Colonic mucosa (tissue), 4 donors: Measurements from ENCODE around the gene SIGLEC6. TPM values are rescaled to one million over a fixed set of nuclear protein-coding genes. Genes with fewer than 3 reads are reported as not detected.
"Not testable (repeated sequence)": the region's sequence is repeated elsewhere in the genome, so short reads cannot be mapped to it uniquely, and the experiment has no call there.

Experiments used
- DNase-seq: peaks from one replicate; pipeline ENCODE4 v3.0.0-alpha.2; 2020
- H3K27ac ChIP-seq: fragments of 200-600 bp; one replicate; pipeline ENCODE4 v1.8.0; 2021
- H3K27me3 ChIP-seq: fragments of 200-600 bp; one replicate; pipeline ENCODE4 v1.8.0; 2021
- H3K36me3 ChIP-seq: fragments of 200-600 bp; one replicate; pipeline ENCODE4 v1.8.0; 2021
- H3K4me1 ChIP-seq: fragments of 200-600 bp; one replicate; pipeline ENCODE4 v1.8.0; 2021; ENCODE audit warnings: mild to moderate bottlenecking
- H3K4me3 ChIP-seq: fragments of 200-600 bp; one replicate; pipeline ENCODE4 v1.8.0; 2021
- H3K9ac ChIP-seq, 2 donors: one replicate each; pipeline ENCODE4 v1.7.0; 2013; ENCODE audit warnings: control low read depth in 2 of 2, low read depth in 2 of 2, low read length in 2 of 2
- H3K9me3 ChIP-seq: fragments of 200-600 bp; one replicate; pipeline ENCODE4 v1.8.0; 2021
- intact Hi-C: fragments of 100-400 bp; cut with DNase I; formaldehyde crosslinking; loops from one replicate; pipeline ENCODE4 v1.14.1; 2022
- total RNA-seq, 2 donors: library from RNA; stranded (reverse); fragmentation: NEBNext Ultra II Directional in 1 of 2; extraction: Animal tissue kit (Norgen Biotek cat#: 25700) in 1 of 2; gene quantifications; one replicate each; pipeline ENCODE4 v1.2.1, GENCODE V29; 2021
- TF ChIP-seq, protein P1 (sequence below): fragments of 200-600 bp; IDR thresholded peaks from one replicate; pipeline ENCODE4 v1.8.0; 2022; ENCODE audit warnings: antibody characterized with exemption, mild to moderate bottlenecking
- donor health status: healthy.
- donor health status: DM: no; HTN: no; CAD: no.
- donor health status: DM: no; HTN: no; CAD: no.

The SIGLEC6 gene
- total RNA-seq, 2 donors from 2014 or later, result 0.98 to 1.9 TPM

DNA sequence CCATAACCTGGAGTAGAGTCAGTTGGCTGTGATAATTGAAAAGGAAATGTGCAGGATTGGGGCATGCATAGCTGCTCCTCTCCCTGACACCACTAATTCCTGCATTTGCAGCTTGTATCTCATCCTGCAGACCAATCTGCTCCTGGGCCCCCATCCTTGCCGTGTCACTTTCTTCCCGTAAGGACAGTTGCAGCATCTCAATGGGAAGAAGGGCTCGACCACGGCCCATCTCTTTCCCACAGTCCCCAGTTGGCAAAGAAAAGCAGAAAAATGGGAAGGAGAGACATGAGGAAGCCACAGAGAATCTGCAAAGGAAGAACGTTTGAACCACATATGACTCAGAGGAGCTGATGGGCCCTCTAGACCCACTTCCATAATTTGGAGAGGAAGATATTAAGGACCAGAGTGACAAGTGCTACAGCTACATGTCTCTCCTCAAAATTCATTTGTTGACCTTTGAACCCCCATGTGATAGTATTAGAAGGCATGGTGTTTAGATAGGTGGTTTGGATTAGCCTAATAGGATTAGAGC is 28.1 kb downstream of the SIGLEC6 start:
- H3K9ac ChIP-seq, result no peak overlapping the region
- H3K27ac ChIP-seq, result no peak overlapping the region
- H3K27me3 ChIP-seq, result no peaks in the 10 kb centered on the region
- H3K4me1 ChIP-seq, result no peaks in the 10 kb centered on the region
- intact Hi-C loops, result no loop called here
- H3K9me3 ChIP-seq, result no peaks in the 10 kb centered on the region
- no peak overlapping the region for H3K4me3 ChIP-seq
- no peaks in the 10 kb centered on the region for H3K36me3 ChIP-seq
- no peak for DNase-seq
- TF ChIP-seq, protein P1, sequence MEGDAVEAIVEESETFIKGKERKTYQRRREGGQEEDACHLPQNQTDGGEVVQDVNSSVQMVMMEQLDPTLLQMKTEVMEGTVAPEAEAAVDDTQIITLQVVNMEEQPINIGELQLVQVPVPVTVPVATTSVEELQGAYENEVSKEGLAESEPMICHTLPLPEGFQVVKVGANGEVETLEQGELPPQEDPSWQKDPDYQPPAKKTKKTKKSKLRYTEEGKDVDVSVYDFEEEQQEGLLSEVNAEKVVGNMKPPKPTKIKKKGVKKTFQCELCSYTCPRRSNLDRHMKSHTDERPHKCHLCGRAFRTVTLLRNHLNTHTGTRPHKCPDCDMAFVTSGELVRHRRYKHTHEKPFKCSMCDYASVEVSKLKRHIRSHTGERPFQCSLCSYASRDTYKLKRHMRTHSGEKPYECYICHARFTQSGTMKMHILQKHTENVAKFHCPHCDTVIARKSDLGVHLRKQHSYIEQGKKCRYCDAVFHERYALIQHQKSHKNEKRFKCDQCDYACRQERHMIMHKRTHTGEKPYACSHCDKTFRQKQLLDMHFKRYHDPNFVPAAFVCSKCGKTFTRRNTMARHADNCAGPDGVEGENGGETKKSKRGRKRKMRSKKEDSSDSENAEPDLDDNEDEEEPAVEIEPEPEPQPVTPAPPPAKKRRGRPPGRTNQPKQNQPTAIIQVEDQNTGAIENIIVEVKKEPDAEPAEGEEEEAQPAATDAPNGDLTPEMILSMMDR, result no peak

DNA sequence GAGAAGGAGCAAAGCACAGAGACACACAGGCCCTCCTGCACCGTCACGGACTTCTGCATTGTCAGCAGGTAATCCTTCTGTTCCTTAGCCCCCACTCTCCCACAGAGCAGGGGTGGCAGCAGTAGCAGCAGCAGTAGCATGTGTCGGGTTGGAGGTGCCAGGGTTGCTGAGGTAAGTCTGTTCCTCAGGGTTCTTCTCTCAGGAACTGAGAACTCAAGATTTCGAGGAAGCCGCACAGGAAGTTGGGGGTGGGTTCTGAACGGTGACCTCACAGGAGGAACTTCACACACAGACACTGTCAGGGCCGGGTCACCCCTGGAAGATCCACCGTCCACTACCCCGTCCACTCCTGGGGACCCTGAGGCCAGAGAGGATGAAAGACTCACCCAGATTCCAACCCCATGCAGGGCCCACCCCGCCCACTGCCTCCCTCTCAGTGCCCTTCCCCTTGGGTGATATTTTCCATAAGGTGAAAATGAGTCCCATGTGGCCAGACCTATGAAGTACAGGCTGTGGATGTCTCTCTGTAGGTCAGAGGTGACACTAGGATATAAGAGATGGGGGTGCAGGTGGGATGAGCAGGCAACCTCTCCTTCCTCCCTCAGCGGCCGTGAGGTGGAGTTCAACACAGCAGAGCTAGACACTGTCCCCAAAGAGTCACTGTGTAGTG is 29.7 kb downstream of the SIGLEC6 start, which contains the start of gene SIGLEC12:
SIGLEC12 (minus strand) TSS at position 207 of the 670 bp plus-strand sequence; CDS start at position 140, 67 bp downstream.
- no peak within 1 kb of the TSS for H3K4me3 ChIP-seq
- intact Hi-C loops, result no loop called here
- H3K27me3 ChIP-seq, result no peaks in the 10 kb centered on the region
- TF ChIP-seq, protein P1, result no peak
- peak; percentile 24 for DNase-seq
- no peak within 1 kb of the TSS for H3K9ac ChIP-seq
- H3K36me3 ChIP-seq, result no peaks in the 10 kb centered on the region
- no peaks in the 10 kb centered on the region for H3K9me3 ChIP-seq
- H3K4me1 ChIP-seq, result no peaks in the 10 kb centered on the region
- H3K27ac ChIP-seq, result no peak within 1 kb of the TSS

DNA sequence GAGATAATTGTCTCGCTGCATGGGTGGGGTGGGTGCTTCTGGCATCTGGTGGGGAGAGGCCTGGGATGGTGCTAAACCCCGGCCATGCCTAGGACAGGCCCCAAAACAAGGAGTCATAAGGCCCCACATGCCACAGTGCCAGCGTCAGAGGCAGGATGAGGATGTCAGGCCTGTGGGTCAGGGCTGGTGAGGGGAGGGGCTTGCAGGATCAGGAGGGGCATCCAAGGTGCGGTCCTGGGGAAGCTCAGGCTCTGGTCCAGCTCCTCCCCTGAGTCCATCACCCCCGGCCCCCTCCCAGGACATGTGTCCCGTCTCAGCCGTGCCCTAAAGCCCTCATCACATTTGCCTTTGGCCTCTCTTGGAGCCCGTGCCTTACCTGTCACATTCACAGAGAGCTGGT is 30.5 kb downstream of the SIGLEC6 start:
- H3K27ac ChIP-seq, intact Hi-C loops, H3K36me3 ChIP-seq, H3K9ac ChIP-seq, H3K4me1 ChIP-seq, H3K9me3 ChIP-seq, DNase-seq, H3K27me3 ChIP-seq, H3K4me3 ChIP-seq: not testable (repeated sequence)

DNA sequence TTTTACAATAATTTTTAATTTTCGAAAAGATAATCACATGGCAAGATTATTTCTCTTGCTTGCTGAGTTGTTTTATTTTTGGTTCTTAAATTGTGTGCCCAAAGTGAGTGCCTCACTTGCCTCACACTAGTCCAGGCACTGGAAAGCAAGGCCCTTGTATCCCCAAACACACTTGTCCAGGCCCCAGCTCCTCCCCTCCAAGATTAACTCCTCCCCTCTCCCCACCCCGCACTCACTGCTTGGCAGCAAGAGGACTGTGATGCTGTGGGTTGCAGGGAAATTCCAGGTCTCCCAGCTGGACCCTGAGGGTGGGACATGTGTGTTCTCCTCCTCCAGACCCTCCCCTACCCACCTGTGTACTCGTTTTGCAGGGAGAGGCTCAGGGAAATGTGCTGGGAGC is 33.8 kb downstream of the SIGLEC6 start:
- H3K4me3 ChIP-seq, result no peak overlapping the region
- no peaks in the 10 kb centered on the region for H3K4me1 ChIP-seq
- TF ChIP-seq, protein P1, result no peak
- H3K9me3 ChIP-seq, result no peaks in the 10 kb centered on the region
- intact Hi-C loops, result no loop called here
- H3K27me3 ChIP-seq, result no peaks in the 10 kb centered on the region
- H3K36me3 ChIP-seq, result no peaks in the 10 kb centered on the region
- no peak for DNase-seq
- H3K9ac ChIP-seq, result no peak overlapping the region
- H3K27ac ChIP-seq, result no peak overlapping the region

DNA sequence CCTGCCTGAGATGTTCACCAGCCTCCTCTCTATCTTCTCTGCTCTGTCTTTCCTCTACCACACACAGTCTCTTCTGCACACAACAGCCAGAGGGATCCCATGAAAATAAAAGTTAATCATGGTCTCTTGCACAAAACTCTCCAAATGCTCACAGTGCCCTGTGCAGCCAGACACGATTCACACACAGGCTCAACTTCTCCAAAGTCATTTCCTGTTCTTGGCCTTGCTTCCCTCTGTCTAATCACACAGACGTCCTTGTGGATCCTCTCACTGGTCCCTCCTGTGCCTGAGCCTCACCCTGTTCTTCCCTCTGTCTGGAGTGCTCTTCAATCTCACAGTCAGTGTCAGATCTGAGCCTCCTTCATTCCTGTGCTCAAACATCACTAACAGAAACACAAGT is 37.7 kb downstream of the SIGLEC6 start:
- DNase-seq, result no peak
- TF ChIP-seq, protein P1, result no peak
- no peaks in the 10 kb centered on the region for H3K9me3 ChIP-seq
- H3K36me3 ChIP-seq, result no peaks in the 10 kb centered on the region
- no peak overlapping the region for H3K9ac ChIP-seq
- no peaks in the 10 kb centered on the region for H3K27me3 ChIP-seq
- H3K27ac ChIP-seq, result no peak overlapping the region
- intact Hi-C loops, result no loop called here
- no peak overlapping the region for H3K4me3 ChIP-seq
- no peaks in the 10 kb centered on the region for H3K4me1 ChIP-seq

DNA sequence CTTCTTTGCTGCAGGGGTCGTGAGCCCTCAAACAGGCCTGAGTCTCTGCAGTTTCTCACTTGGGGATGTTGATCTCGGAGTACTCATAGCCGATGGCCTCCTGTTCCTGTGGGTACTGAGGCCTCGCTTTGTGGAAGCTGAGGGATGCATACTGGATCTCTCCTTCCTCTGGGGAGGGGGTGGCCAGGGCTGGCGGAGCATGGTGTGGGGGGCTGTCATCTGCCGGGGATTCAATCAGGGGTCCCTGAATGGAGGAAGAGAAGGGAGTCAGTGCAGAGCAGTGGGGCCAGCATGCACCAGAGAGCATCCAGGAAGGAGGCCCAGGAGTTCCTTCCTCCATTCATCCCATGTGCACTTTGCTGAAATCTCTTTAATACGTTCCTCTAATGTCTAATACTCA is 39.9 kb downstream of the SIGLEC6 start:
- TF ChIP-seq, protein P1, result no peak
- no peak overlapping the region for H3K4me3 ChIP-seq
- DNase-seq, result no peak

More for the DNA sequence above, 39.9 kb downstream of the SIGLEC6 start:
- Histone ChIP-seq H3K9me3 (no peaks in the 10 kb centered on the region), H3K4me1 (no peaks in the 10 kb centered on the region), H3K27me3 (no peaks in the 10 kb centered on the region), H3K36me3 (no peaks in the 10 kb centered on the region), H3K9ac (no peak overlapping the region), H3K27ac (no peak overlapping the region)
- intact Hi-C loops, result no loop called here
